Islet precursor cell (in vitro differentiated cells): Measurements from ENCODE around the gene DAAM2.

Experiments
- DNase-seq: peaks from one replicate; pipeline ENCODE4 v3.0.0-alpha.2; 2018

The DAAM2 gene

DNA sequence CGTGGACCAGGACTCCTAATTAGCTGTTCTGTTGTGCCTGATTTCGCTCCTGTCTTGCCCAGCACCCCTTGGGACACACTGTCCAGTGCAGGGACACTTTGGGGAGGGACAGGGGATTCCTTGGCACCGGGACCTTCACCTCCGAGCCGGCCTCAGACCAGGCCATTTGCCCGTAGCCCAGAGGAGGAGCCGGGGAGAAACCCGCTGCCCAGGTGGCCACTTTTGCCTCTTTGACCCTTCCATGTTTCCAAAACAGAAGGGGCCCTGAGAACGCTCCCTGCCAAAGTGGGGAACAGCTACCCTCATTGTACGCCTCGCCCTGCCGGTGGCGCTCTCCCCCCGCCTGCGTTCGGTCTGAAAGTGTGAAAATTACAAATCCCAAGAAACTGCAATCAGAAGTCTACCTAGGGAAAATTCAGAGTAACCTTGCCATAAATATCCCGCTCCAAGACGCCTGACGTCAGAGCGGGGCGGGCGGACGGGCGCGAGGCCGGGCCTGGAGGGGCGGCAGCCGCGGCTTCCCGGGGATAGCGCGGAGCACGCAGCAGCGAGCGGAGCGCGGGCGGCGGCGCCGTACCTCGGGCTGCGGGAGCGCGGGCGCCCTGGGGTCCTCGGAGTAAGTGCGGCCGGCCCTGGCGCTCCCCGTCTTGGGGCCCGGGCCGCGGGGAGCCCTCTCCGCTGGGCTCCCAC, at the start of gene DAAM2:
Gene DAAM2 (plus strand): TSS at position 527 of the 690 bp plus-strand sequence. CDS start 63,927 bp downstream, outside the sequence.
- DNase-seq, result peak; percentile 82

DNA sequence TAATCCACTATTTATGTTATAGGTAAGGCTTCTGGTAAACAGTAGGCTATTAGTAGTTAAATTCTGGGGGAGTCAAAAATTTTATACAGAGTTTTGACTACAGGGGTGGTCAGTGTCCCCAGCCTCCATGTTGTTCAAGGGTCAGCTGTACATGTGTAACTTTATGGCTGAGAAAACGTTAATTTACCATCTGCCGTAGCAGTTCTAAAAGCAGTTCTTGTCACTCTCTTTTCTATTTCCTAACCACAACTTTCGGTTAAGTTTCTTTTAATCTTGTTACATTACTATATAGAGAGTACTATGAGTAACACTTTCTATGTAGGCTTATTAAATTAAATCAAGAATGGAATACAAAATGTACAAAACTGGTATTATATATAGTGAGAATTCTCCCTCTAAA, 45.4 kb upstream of the DAAM2 start:
- DNase-seq, result no peak

DNA sequence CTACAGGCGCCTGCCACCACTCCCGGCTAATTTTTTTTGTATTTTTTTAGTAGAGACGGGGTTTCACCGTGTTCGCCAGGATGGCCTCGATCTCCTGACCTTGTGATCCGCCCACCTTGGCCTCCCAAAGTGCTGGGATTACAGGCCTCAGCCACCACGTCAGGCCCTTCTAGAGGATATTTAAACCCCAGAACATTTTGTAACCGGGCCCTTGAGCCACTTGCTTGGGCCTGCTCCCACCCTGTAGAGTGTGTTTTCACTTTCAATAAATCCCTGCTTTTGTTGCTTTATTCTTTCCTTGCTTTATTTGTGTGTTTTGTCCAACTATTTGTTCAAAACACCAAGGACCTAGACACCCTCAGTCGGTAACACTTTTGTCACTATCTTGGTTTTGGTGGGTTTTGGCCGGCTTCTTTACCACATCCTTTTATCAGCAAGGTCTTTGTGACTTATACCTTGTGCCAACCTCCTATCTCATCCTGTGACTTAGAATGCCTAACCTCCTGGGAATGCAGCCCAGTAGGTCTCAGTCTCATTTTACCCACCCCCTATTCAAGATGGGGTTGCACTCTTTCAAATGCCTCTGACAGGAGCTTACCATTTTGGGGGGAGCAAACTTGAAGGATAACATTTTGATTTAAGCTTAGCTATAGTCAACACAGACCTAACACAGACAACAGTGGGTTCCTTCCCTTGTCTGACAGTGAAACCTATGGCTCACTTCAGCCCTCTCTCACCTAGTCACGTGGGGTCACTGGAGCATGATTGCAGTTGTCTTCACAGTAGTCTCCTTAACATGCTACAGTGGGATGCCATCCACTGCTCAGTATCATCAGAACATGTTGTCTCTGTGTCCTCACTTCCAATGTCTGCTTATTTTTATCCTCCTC, 39.1 kb upstream of the DAAM2 start:
- no peak for DNase-seq

DNA sequence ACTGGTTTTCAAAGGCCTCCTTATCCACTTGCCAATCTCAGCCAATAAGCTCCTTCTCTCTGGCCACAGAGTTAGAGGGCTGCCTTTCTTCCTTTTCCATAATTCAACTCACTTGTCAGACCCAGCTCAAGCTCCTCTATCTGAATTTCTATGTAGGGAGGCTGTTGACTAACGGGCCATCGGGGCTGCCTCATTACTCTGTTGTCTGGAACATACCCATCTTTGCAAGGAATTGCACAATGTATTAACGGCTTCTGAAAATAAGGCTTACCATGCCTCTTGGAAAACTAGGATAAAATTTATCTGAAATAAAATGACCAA, 38.5 kb upstream of the DAAM2 start:
- no peak for DNase-seq

DNA sequence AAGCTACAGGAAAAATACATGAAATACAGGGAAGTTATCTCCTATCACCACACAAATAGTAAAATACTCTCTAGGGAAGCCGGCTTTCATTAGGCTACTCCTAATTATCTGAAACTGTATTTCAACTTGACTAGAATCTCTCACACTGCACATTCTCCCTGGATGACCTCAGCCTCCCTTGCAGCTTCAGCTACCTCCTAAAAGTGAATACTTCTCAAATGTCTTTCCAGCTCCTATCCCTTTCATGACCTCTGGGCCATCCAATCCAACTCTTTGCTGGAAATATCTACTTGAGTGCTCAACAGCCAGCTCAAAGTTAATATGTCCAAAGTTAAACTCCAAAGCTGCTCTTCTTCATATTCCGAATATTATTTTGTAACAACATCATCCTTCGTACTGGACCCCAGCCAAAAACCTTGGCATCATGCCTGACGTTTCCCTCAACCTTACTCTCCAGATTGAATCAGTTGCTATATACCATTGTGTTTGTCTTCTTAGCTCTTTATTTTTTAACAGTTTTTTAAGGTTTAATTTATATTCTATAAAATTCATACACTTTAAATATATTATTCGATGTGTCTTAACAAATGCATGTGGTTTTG, 37.6 kb upstream of the DAAM2 start:
- no peak for DNase-seq

- DNase-seq, result no peak
Observed at GRCh38 chr6:39755231-39755630, 36.9 kb upstream of the DAAM2 start.

- no peak for DNase-seq
Observed at GRCh38 chr6:39756582-39756981, 35.6 kb upstream of the DAAM2 start.

- DNase-seq, result peak; percentile 74
Observed at GRCh38 chr6:39758905-39759605, 33.1 kb upstream of the DAAM2 start.

- DNase-seq, result no peak
Observed at GRCh38 chr6:39760226-39760952, 31.8 kb upstream of the DAAM2 start.

DNA sequence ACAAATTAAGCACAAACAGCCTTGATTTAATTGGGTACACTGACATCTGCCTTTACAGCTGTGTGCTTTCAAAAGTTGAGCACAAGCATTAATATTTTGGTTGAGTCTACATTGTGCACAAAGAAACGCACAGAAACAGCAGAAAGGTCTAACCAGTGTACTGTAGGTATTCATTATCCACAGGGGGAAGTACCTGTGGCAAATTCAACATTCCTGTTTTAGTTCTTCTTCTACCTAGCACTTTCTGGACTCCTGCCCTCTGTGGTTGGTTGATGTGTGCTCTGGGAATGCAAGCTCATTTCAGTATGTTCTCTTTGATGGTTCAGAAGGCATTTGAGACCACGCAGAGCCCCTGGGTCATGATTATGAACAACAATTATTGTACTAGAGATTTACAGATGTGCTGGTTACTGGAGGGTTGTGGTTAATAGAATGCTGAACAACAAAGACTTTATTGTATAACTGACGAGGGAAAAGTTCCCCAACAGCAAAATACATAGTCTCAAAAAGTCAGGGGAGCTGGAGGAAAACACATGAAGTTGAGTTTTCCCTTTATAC, 26.6 kb upstream of the DAAM2 start:
- peak; percentile 76 for DNase-seq

- DNase-seq, result no peak
Observed at GRCh38 chr6:39769012-39769411, 23.2 kb upstream of the DAAM2 start.

GRCh38 chr6:39770446-39770845, 21.7 kb upstream of the DAAM2 start:
- peak; percentile 21 for DNase-seq

GRCh38 chr6:39772559-39773273, 19.5 kb upstream of the DAAM2 start:
- peak; percentile 83 for DNase-seq

- no peak for DNase-seq
Observed at GRCh38 chr6:39773782-39774181, 18.4 kb upstream of the DAAM2 start.

DNA sequence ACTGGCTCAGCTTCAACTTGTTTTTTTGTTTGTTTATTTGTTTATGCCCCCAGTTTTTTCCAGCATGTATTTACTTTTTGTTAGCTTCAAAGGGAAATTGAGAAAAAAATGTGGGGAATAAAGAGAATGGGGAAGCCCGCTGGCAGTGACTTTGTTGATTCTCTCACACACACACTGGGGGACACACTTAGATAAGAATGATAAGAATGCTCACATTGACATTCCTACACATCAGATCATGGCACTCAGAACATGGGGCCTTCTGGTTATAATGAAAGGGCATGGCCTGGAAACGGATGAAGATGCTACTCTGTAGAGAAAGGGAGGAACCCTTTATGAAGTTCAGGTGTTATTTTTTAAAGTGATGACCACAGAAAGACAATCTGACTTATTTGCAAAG, 15.6 kb upstream of the DAAM2 start:
- DNase-seq, result no peak

DNA sequence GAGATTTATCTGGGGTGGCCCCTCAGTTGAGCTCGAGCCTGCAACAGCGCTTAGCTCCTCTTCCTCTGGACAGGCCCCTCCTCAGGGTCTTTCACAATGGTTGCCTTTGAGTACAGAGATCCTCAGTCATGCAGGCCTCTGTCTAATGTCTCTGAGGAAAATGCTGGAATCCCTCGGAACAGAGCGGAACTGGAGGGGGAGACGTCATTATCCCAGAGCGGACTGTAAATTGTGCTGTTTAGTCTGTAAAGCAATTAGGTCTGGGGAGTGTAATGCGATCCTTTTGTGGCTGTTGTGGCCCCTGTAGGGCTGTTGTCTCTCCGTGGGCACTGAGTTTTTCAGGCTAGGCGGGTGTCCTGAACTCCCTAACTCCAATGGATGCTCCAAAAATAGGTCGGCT, 15.0 kb upstream of the DAAM2 start:
- DNase-seq, result peak; percentile 89

GRCh38 chr6:39777661-39778060, 14.5 kb upstream of the DAAM2 start:
- DNase-seq, result no peak

DNA sequence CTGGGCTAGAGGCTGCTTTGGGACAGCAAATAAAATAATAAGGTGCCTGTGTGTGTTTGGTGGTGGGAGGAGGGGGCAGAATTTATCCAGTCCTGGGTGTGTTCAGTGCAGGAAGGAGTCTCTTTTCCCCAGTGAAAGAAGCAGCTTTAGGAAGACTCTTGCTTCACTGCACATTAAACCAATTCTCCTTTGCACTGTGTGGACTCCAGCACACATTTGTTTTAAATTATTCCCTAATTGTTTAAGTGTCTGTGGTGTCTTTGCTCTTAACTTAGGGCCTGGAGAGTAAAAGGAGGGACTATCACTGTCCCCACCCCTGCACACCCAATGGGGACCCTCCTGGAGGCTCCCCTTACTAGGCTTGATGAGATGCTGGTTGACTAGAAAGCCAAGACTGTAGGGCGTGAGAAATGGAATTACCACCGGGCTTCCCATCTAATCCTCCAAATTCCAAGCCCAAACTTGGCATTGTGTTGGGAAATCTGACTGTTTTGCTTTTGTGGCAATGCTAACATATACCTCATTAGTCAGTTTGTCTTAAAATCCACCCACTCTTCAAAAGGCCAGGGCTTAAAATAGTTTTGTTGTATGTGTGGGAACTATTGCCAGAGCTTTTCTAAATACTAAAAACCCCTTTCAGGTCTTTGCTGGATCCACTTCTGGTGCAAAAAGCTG, 13.5 kb upstream of the DAAM2 start:
- no peak for DNase-seq

GRCh38 chr6:39785281-39785680, 6.9 kb upstream of the DAAM2 start:
- DNase-seq, result no peak

GRCh38 chr6:39786649-39787048, 5.5 kb upstream of the DAAM2 start:
- no peak for DNase-seq

- no peak for DNase-seq
Observed at GRCh38 chr6:39787322-39787721, 4.9 kb upstream of the DAAM2 start.
